Liver (tissue), 3 donors: ENCODE data around the gene AVPR1B.

ENCODE experiments used
- ATF3 ChIP-seq: IDR thresholded peaks from 2 replicates; pipeline ENCODE4 v1.6.1; 2016; ENCODE audit warnings: antibody characterized with exemption
- FOXA2 ChIP-seq: IDR thresholded peaks from 2 replicates; pipeline ENCODE4 v1.6.1; 2016; ENCODE audit warnings: antibody characterized with exemption
- GABPA ChIP-seq, 2 donors: IDR thresholded peaks in 1 of 2; conservative IDR thresholded peaks in 1 of 2; 2 replicates each; pipeline ENCODE4 v1.6.1; 2016; ENCODE audit warnings: antibody characterized with exemption in 2 of 2, mild to moderate bottlenecking in 1 of 2, moderate library complexity in 1 of 2
- HNF4A ChIP-seq, 2 donors: conservative IDR thresholded peaks; 2 replicates each; pipeline ENCODE4 v1.6.1; 2016; ENCODE audit warnings: antibody characterized with exemption in 2 of 2, mild to moderate bottlenecking in 2 of 2
- MAX ChIP-seq: IDR thresholded peaks from 2 replicates; pipeline ENCODE4 v1.6.1; 2016; ENCODE audit warnings: antibody characterized with exemption
- NR2F2 ChIP-seq: IDR thresholded peaks from 2 replicates; pipeline ENCODE4 v1.6.1; 2016; ENCODE audit warnings: antibody characterized with exemption
- RAD21 ChIP-seq, 2 donors: IDR thresholded peaks; 2 replicates each; pipeline ENCODE4 v1.6.1; 2016; ENCODE audit warnings: antibody characterized with exemption in 2 of 2, mild to moderate bottlenecking in 2 of 2
- RXRA ChIP-seq, 2 donors: IDR thresholded peaks; 2 replicates each; pipeline ENCODE4 v1.6.1; 2017 to 2018; ENCODE audit warnings: antibody characterized with exemption in 2 of 2, mild to moderate bottlenecking in 1 of 2
- TAF1 ChIP-seq: conservative IDR thresholded peaks from 2 replicates; pipeline ENCODE4 v1.6.1; 2016; ENCODE audit warnings: antibody characterized with exemption, mild to moderate bottlenecking
- YY1 ChIP-seq: IDR thresholded peaks from 2 replicates; pipeline ENCODE4 v1.6.1; 2016; ENCODE audit warnings: antibody characterized with exemption, mild to moderate bottlenecking
- ZBTB33 ChIP-seq: IDR thresholded peaks from 2 replicates; pipeline ENCODE4 v1.6.1; 2016; ENCODE audit warnings: antibody characterized with exemption
- TF ChIP-seq, protein P1 (sequence below): fragments of 150-350 bp; IDR thresholded peaks from 2 replicates; pipeline ENCODE4 v1.5.1; 2017; ENCODE audit warnings: improper control_type of control experiment, low read depth, low read length; ENCODE audit not compliant: missing input control
- donor health status: healthy.
- donor health status: healthy.

DNA sequence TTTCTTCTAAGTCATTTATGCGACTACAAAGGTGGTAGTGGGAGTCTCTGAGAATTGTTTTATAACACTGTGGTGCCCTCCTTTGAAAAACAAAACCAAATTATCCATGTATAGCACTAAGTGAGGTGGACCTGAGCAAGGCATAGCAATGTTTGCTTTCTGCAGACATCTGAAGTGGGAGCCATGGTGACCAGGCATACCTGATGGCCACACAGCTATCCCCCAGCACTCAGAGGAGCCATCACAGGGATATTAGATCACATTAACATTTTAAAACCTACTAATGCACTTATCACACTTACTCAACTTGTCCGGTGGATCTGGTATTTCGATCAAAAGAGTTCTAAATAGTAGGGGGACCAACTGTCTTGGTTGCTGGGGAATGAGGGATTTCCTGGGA is 24.8 kb upstream of the AVPR1B start:
- TF ChIP-seq, protein P1, sequence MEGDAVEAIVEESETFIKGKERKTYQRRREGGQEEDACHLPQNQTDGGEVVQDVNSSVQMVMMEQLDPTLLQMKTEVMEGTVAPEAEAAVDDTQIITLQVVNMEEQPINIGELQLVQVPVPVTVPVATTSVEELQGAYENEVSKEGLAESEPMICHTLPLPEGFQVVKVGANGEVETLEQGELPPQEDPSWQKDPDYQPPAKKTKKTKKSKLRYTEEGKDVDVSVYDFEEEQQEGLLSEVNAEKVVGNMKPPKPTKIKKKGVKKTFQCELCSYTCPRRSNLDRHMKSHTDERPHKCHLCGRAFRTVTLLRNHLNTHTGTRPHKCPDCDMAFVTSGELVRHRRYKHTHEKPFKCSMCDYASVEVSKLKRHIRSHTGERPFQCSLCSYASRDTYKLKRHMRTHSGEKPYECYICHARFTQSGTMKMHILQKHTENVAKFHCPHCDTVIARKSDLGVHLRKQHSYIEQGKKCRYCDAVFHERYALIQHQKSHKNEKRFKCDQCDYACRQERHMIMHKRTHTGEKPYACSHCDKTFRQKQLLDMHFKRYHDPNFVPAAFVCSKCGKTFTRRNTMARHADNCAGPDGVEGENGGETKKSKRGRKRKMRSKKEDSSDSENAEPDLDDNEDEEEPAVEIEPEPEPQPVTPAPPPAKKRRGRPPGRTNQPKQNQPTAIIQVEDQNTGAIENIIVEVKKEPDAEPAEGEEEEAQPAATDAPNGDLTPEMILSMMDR, result no peak
- no peak for TF ChIP-seq FOXA2
- no peak for TF ChIP-seq YY1
- no peak for TF ChIP-seq TAF1
- no peak for TF ChIP-seq RXRA (IDR thresholded peaks at IDR 0.05)
- TF ChIP-seq ZBTB33, result no peak
- no peak for TF ChIP-seq MAX
- no peak for TF ChIP-seq RAD21 (IDR thresholded peaks at IDR 0.05)
- no peak for TF ChIP-seq ATF3
- TF ChIP-seq GABPA (IDR thresholded peaks at IDR 0.05 in 1 of 2, conservative IDR thresholded peaks at IDR 0.05 in 1 of 2), result no peak
- TF ChIP-seq HNF4A (conservative IDR thresholded peaks at IDR 0.05), result no peak
- no peak for TF ChIP-seq NR2F2
